HCT116 (cell line): ENCODE results near the gene MCC. TPM values are rescaled to one million over a fixed set of nuclear protein-coding genes. Genes with fewer than 3 reads are reported as not detected.

Experiments used
- ATAC-seq: fragments of 200-7000 bp; cut with Tn5 transposase; 2 replicates; pipeline ENCODE4 v1.9.1; 2020; ENCODE audit warnings: mild to moderate bottlenecking, moderate library complexity
- BruUV-seq: library from RNA; stranded (reverse); fragments of 400-500 nt; replicated peaks from 2 replicates; lab custom pipeline; 2021; lab: Mats Ljungman, UMichigan
- CTCF ChIA-PET: fragments of 300-600 bp; sonication (Branson Sonifier 250); formaldehyde crosslinking; loops from one replicate; lab custom pipeline; 2021; ENCODE audit warnings: antibody characterized with exemption; lab: Charles Lee
- POLR2A ChIA-PET: fragments of 300-600, 350-600 bp; sonication (Branson Sonifier 250); formaldehyde crosslinking; loops from one replicate; lab custom pipeline; 2021; ENCODE audit warnings: antibody characterized with exemption; lab: Charles Lee
- RAD21 ChIA-PET, 2 experiments: fragments of 300-600 bp; sonication (Branson Sonifier 250); formaldehyde crosslinking; loops; one replicate each; lab custom pipeline; 2023; ENCODE audit warnings: low total read pairs in 2 of 2; ENCODE audit not compliant: uncharacterized antibody in 2 of 2, unreplicated experiment in 2 of 2, low non-redundant PET in 1 of 2; lab: Charles Lee
- DNase-seq: peaks from one replicate; pipeline ENCODE4 v3.0.0-alpha.2; 2010; ENCODE audit warnings: low read depth, low spot score
- H2AFZ ChIP-seq: fragments of 200-600 bp; shearing (Covaris generic), sonication (generic); 2 replicates; pipeline ENCODE4 v1.6.1; 2017; ENCODE audit warnings: low read depth, mixed run types, mixed read lengths, antibody characterized with exemption, low read length; ENCODE audit not compliant: poor library complexity, severe bottlenecking
- H3K27ac ChIP-seq: 2 replicates; pipeline ENCODE4 v1.5.1; 2012; ENCODE audit warnings: low read depth, low read length
- H3K27me3 ChIP-seq: fragments of 200-600 bp; sonication (generic); 2 replicates; pipeline ENCODE4 v1.6.1; 2016; ENCODE audit warnings: mixed run types, low read length, mixed read lengths; ENCODE audit not compliant: insufficient read depth
- H3K36me3 ChIP-seq, 2 experiments: fragments of 200-500 bp in 1 of 2; fragments of 200-600 bp in 1 of 2; sonication (Bioruptor generic) in 1 of 2; sonication (generic) in 1 of 2; 2 replicates each; pipeline versions ENCODE4 v1.5.1 to v1.6.1; 2014 to 2016; ENCODE audit warnings: low read length in 2 of 2, inconsistent platforms in 1 of 2, mixed read lengths in 1 of 2, mixed run types in 1 of 2; ENCODE audit not compliant: insufficient read depth in 2 of 2, control insufficient read depth in 1 of 2
- H3K4me1 ChIP-seq, 2 experiments: fragments of 200-600 bp in 1 of 2; sonication (generic) in 1 of 2; 2 replicates each; pipeline versions ENCODE4 v1.5.1 to v1.6.1; 2012 to 2017; ENCODE audit warnings: low read length in 2 of 2, inconsistent platforms in 1 of 2, mild to moderate bottlenecking in 1 of 2, mixed read lengths in 1 of 2, mixed run types in 1 of 2, moderate library complexity in 1 of 2; ENCODE audit not compliant: insufficient read depth in 2 of 2, control insufficient read depth in 1 of 2
- H3K4me2 ChIP-seq: fragments of 200-600 bp; sonication (generic); 2 replicates; pipeline ENCODE4 v1.6.1; 2017; ENCODE audit warnings: mixed run types, low read length, mixed read lengths
- H3K4me3 ChIP-seq, 2 experiments: fragments of 200-600 bp in 1 of 2; sonication (generic) in 1 of 2; replicated peaks in 1 of 2; 2 replicates each; pipeline ENCODE4 v1.5.1; 2011 to 2016; ENCODE audit warnings: low read length in 2 of 2, control low read depth in 1 of 2, low read depth in 1 of 2, mild to moderate bottlenecking in 1 of 2, mixed read lengths in 1 of 2, mixed run types in 1 of 2
- H3K79me2 ChIP-seq: fragments of 200-600 bp; sonication (generic); 2 replicates; pipeline ENCODE4 v1.6.1; 2017; ENCODE audit warnings: mild to moderate bottlenecking, mixed run types, low read length, moderate library complexity, mixed read lengths; ENCODE audit not compliant: insufficient read depth
- H3K9ac ChIP-seq: fragments of 200-600 bp; sonication (generic); 2 replicates; pipeline ENCODE4 v1.6.1; 2016; ENCODE audit warnings: low read length, mixed read lengths
- H3K9me2 ChIP-seq: fragments of 200-600 bp; sonication (generic), shearing (Covaris generic); 2 replicates; pipeline ENCODE4 v1.6.1; 2017; ENCODE audit warnings: mixed run types, mild to moderate bottlenecking, moderate library complexity; ENCODE audit not compliant: insufficient read depth
- H3K9me3 ChIP-seq, 2 experiments: fragments of 200-500 bp in 1 of 2; fragments of 200-600 bp in 1 of 2; sonication (Bioruptor generic) in 1 of 2; sonication (generic) in 1 of 2; 2 replicates each; pipeline ENCODE4 v1.6.1; 2014 to 2017; ENCODE audit warnings: low read length in 2 of 2, mixed read lengths in 2 of 2, inconsistent platforms in 1 of 2, low read depth in 1 of 2, mild to moderate bottlenecking in 1 of 2, mixed run types in 1 of 2, moderate library complexity in 1 of 2; ENCODE audit not compliant: control insufficient read depth in 1 of 2, insufficient read depth in 1 of 2
- H4K20me1 ChIP-seq: fragments of 200-600 bp; sonication (generic), shearing (Covaris generic); 2 replicates; pipeline ENCODE4 v1.6.1; 2017; ENCODE audit warnings: mixed run types, mild to moderate bottlenecking, moderate library complexity; ENCODE audit not compliant: insufficient read depth
- CBX3 ChIP-seq: IDR thresholded peaks from 2 replicates; pipeline ENCODE4 v1.6.1; 2012; ENCODE audit warnings: low read depth
- CEBPB ChIP-seq: IDR thresholded peaks from 2 replicates; pipeline ENCODE4 v1.6.1; 2012; ENCODE audit warnings: low read depth
- EGR1 ChIP-seq: IDR thresholded peaks from 2 replicates; pipeline ENCODE4 v1.6.1; 2012; ENCODE audit warnings: low read depth
- EZH2 ChIP-seq: fragments of 200-600 bp; sonication (generic); IDR thresholded peaks from 2 replicates; pipeline ENCODE4 v1.6.1; 2017; ENCODE audit warnings: antibody characterized with exemption, mixed run types
- EZH2phosphoT487 ChIP-seq: fragments of 200-600 bp; IDR thresholded peaks from 2 replicates; pipeline ENCODE4 v1.6.1; 2018; ENCODE audit warnings: antibody characterized with exemption, borderline replicate concordance
- JUND ChIP-seq: IDR thresholded peaks from 2 replicates; pipeline ENCODE4 v1.6.1; 2012
- POLR2AphosphoS5 ChIP-seq: IDR thresholded peaks from 2 replicates; pipeline ENCODE4 v1.6.1; 2011; ENCODE audit warnings: mild to moderate bottlenecking, low read depth, low read length, moderate library complexity
- SP1 ChIP-seq: IDR thresholded peaks from 2 replicates; pipeline ENCODE4 v1.6.1; 2012; ENCODE audit warnings: low read depth
- YY1 ChIP-seq: IDR thresholded peaks from 2 replicates; pipeline ENCODE4 v1.6.1; 2011; ENCODE audit warnings: low read length, low read depth, moderate library complexity, mild to moderate bottlenecking; ENCODE audit not compliant: insufficient replicate concordance; ENCODE audit errors: extremely low read depth
- ZFX ChIP-seq: fragments of 450-650 bp; IDR thresholded peaks from 2 replicates; pipeline ENCODE4 v1.6.1; 2017
- ZNF274 ChIP-seq: fragments of 200-500 bp; sonication (Bioruptor generic); IDR thresholded peaks from 2 replicates; pipeline ENCODE4 v1.6.1; 2014; ENCODE audit warnings: mild to moderate bottlenecking, low read depth, low read length, inconsistent platforms
- intact Hi-C: fragments of 100-400 bp; cut with micrococcal nuclease; formaldehyde crosslinking; loops from 2 replicates; pipeline ENCODE4 v1.10.0; 2022
- total RNA-seq: library from RNA; stranded (reverse); gene quantifications from one replicate; pipeline ENCODE4 v1.2.1, GENCODE V29; 2021; ENCODE audit not compliant: unreplicated experiment
- TF ChIP-seq, protein P1 (sequence below): IDR thresholded peaks from 2 replicates; pipeline ENCODE4 v1.6.1; 2012

MCC gene
- total RNA-seq, 1 experiment from 2014 or later = 20.1 TPM

DNA sequence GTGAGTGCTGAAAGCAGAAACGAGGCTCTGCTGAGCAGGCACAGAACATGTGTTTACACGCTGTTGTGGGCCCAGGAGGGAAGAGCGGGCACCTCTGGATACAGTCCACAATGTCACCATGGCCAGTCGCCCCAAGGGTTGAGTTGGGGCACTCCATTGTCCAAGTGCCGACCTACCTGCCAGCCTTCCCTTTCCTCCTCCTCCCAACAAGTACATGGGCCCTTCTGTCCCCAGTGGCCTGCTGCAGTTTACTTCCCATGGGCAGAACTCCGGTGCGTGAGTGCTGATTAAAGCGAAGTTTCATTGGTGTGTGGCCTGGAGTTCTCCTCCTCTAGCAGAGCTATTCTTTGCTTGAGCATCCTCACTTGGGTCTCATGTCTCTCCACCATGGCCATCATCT is 461.2 kb downstream of the MCC start:
- intact Hi-C loops = no loop called here
- Histone ChIP-seq H3K4me3 (no peak overlapping the region), H3K9me2 (no peaks in the 10 kb centered on the region), H3K27me3 (no peaks in the 10 kb centered on the region), H3K9me3 (no peaks in the 10 kb centered on the region), H3K79me2 (peaks cover 5% of the 10 kb centered on the region; the same call in 1 of the 2 replicates), H3K36me3 (peaks cover 3 to 27% of the 10 kb centered on the region in 2 experiments; a peak in 2 of 4 replicates), H2AFZ (no peak overlapping the region), H3K4me1 (peaks cover under 1 to 19% of the 10 kb centered on the region in 2 experiments; a peak in 3 of 4 replicates), H3K9ac (no peak overlapping the region), H3K4me2 (no peak overlapping the region), H4K20me1 (no peaks in the 10 kb centered on the region), H3K27ac (no peak overlapping the region)
- RAD21 ChIA-PET = no interaction called here
- CTCF ChIA-PET = no interaction called here
- ATAC-seq = no peak
- BruUV-seq = no TSS peak
- DNase-seq = no peak
- POLR2A ChIA-PET = no interaction called here
- TF ChIP-seq CBX3 = no peak
- no peak for TF ChIP-seq YY1
- TF ChIP-seq, protein P1, sequence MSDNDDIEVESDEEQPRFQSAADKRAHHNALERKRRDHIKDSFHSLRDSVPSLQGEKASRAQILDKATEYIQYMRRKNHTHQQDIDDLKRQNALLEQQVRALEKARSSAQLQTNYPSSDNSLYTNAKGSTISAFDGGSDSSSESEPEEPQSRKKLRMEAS = no peak
- TF ChIP-seq EGR1 = no peak
- no peak for TF ChIP-seq EZH2phosphoT487
- no peak for TF ChIP-seq SP1
- no peak for TF ChIP-seq EZH2
- no peak for TF ChIP-seq JUND
- TF ChIP-seq ZFX = no peak
- no peak for TF ChIP-seq CEBPB

DNA sequence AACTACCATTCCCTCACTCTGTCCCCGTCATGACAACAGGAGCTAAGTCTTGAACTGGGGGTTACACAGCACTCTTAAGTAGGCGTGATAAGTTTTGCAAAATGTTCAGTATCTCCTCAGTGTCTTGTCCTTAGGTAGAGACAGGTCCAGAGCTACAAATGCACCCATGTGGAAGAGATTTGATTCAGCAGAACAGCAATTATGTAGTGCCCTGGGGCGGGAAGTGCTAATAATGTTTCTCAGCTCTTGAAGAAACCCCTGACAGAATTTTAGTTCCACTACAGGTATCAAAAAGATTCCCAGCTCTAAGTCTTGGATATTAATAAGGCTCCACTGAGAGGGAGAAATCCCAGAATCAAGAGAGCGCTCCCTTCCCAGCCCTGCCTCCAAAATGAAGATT is 462.0 kb downstream of the MCC start:
- no peak for ATAC-seq
- intact Hi-C loops = no loop called here
- Histone ChIP-seq H3K9ac (no peak overlapping the region), H3K9me3 (no peaks in the 10 kb centered on the region), H3K79me2 (peaks cover 11% of the 10 kb centered on the region; the same call in 1 of the 2 replicates), H3K4me3 (no peak overlapping the region), H3K4me2 (no peak overlapping the region), H3K27ac (no peak overlapping the region), H3K9me2 (no peaks in the 10 kb centered on the region), H4K20me1 (no peaks in the 10 kb centered on the region), H2AFZ (no peak overlapping the region), H3K4me1 (peaks cover 9 to 27% of the 10 kb centered on the region in 2 experiments), H3K36me3 (peaks cover 3 to 27% of the 10 kb centered on the region in 2 experiments; a peak in 2 of 4 replicates), H3K27me3 (no peaks in the 10 kb centered on the region)
- TF ChIP-seq POLR2AphosphoS5 (no peak), ZFX (no peak), YY1 (no peak), EZH2 (no peak), ZNF274 (no peak)
- no peak for DNase-seq
- ChIA-PET RAD21 (no interaction called here), POLR2A (no interaction called here), CTCF (no interaction called here)
- TSS peak; percentile 15 for BruUV-seq
